Osteocyte (in vitro differentiated cells): ENCODE data around the gene LEMD2. TPM values are rescaled to one million over a fixed set of nuclear protein-coding genes. Genes with fewer than 3 reads are reported as not detected.
"Not testable (repeated sequence)": the region's sequence is repeated elsewhere in the genome, so short reads cannot be mapped to it uniquely, and the experiment has no call there.

ENCODE experiments used
- DNase-seq: peaks from one replicate; pipeline ENCODE4 v3.0.0; 2021; ENCODE audit warnings: mixed read lengths; ENCODE audit not compliant: unreplicated experiment; ENCODE audit errors: extremely low spot score
- H3K27ac Mint-ChIP-seq: one replicate; pipeline ENCODE4 v1.8.0; 2021; ENCODE audit warnings: mild to moderate bottlenecking, mixed read lengths; ENCODE audit not compliant: unreplicated experiment
- H3K27me3 Mint-ChIP-seq: one replicate; pipeline ENCODE4 v1.8.0; 2021; ENCODE audit warnings: mixed read lengths; ENCODE audit not compliant: unreplicated experiment
- H3K36me3 Mint-ChIP-seq: one replicate; pipeline ENCODE4 v1.8.0; 2021; ENCODE audit warnings: mixed read lengths; ENCODE audit not compliant: unreplicated experiment
- H3K4me1 Mint-ChIP-seq: one replicate; pipeline ENCODE4 v1.8.0; 2021; ENCODE audit warnings: mixed read lengths; ENCODE audit not compliant: unreplicated experiment
- H3K4me3 Mint-ChIP-seq: one replicate; pipeline ENCODE4 v1.8.0; 2021; ENCODE audit warnings: mild to moderate bottlenecking, moderate library complexity, mixed read lengths; ENCODE audit not compliant: unreplicated experiment
- H3K9me3 Mint-ChIP-seq: one replicate; pipeline ENCODE4 v1.8.0; 2021; ENCODE audit warnings: mixed read lengths; ENCODE audit not compliant: unreplicated experiment
- total RNA-seq: library from RNA; stranded (reverse); gene quantifications from 2 replicates; pipeline ENCODE4 v1.2.1, GENCODE V29; 2021
- TF ChIP-seq, protein P1 (sequence below): fragments of 200-600 bp; sonication (generic); IDR thresholded peaks from 2 replicates; pipeline ENCODE4 v1.5.0; 2021; ENCODE audit warnings: antibody characterized with exemption, mild to moderate bottlenecking, moderate library complexity

The LEMD2 gene
- total RNA-seq, 1 donor from 2014 or later: 70.4 TPM

DNA sequence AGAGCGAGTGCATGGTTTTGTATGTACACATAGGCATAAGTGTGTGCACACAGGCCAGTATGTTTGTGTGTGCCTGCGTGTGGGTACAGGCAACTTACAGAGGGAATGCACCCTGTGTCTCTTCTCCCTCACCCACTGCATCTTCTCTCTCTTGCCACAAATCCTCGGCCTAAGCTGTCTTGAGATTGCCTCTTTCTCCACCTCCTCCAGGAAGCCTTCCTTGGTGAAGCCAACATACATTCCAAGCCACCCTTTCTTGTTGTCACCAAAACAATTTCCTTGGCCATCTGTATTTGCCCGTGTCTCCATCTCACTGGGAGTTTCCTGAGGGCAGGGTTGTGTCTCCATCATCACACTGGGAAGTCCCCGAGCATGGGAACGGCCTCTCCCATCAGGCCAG lies 44.7 kb upstream of the LEMD2 start:
- H3K4me1 Mint-ChIP-seq: peaks cover 17% of the 10 kb centered on the region
- no peak for DNase-seq
- H3K4me3 Mint-ChIP-seq: no peak overlapping the region
- H3K27me3 Mint-ChIP-seq: peaks cover 8% of the 10 kb centered on the region
- H3K36me3 Mint-ChIP-seq: no peaks in the 10 kb centered on the region
- TF ChIP-seq, protein P1, sequence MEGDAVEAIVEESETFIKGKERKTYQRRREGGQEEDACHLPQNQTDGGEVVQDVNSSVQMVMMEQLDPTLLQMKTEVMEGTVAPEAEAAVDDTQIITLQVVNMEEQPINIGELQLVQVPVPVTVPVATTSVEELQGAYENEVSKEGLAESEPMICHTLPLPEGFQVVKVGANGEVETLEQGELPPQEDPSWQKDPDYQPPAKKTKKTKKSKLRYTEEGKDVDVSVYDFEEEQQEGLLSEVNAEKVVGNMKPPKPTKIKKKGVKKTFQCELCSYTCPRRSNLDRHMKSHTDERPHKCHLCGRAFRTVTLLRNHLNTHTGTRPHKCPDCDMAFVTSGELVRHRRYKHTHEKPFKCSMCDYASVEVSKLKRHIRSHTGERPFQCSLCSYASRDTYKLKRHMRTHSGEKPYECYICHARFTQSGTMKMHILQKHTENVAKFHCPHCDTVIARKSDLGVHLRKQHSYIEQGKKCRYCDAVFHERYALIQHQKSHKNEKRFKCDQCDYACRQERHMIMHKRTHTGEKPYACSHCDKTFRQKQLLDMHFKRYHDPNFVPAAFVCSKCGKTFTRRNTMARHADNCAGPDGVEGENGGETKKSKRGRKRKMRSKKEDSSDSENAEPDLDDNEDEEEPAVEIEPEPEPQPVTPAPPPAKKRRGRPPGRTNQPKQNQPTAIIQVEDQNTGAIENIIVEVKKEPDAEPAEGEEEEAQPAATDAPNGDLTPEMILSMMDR: no peak
- H3K27ac Mint-ChIP-seq: no peak overlapping the region
- peaks cover 6% of the 10 kb centered on the region for H3K9me3 Mint-ChIP-seq

DNA sequence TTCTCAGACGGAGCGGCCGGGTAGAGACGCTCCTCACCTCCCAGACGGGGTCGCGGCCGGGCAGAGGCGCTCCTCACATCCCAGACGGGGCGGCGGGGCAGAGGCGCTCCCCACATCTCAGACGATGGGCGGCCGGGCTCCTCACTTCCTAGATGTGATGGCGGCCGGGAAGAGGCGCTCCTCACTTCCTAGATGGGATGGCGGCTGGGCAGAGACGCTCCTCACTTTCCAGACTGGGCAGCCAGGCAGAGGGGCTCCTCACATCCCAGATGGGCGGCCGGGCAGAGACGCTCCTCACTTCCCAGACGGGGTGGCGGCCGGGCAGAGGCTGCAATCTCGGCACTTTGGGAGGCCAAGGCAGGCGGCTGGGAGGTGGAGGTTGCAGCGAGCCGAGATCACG lies 43.9 kb upstream of the LEMD2 start:
- not testable (repeated sequence) for H3K27ac Mint-ChIP-seq, DNase-seq, H3K36me3 Mint-ChIP-seq, H3K9me3 Mint-ChIP-seq, H3K4me3 Mint-ChIP-seq
- peaks cover 15% of the 10 kb centered on the region for H3K27me3 Mint-ChIP-seq
- peaks cover 16% of the 10 kb centered on the region for H3K4me1 Mint-ChIP-seq

DNA sequence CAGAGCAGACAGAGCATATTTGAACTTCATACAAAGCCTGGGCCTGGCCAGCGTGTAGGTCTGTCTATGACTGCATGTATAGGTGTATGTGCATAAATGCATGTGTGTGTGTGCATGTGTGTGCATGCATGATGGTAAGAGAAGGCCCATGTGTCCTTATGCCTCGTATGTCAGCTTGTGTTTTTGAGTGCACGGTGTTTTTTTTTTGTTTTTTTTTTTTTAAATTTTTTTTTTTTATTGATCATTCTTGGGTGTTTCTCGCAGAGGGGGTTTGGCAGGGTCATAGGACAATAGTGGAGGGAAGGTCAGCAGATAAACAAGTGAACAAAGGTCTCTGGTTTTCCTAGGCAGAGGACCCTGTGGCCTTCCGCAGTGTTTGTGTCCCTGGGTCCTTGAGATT lies 42.8 kb upstream of the LEMD2 start:
- H3K9me3 Mint-ChIP-seq, DNase-seq, H3K27ac Mint-ChIP-seq, H3K4me3 Mint-ChIP-seq, H3K36me3 Mint-ChIP-seq: not testable (repeated sequence)
- peaks cover 15% of the 10 kb centered on the region for H3K4me1 Mint-ChIP-seq
- peaks cover 17% of the 10 kb centered on the region for H3K27me3 Mint-ChIP-seq

DNA sequence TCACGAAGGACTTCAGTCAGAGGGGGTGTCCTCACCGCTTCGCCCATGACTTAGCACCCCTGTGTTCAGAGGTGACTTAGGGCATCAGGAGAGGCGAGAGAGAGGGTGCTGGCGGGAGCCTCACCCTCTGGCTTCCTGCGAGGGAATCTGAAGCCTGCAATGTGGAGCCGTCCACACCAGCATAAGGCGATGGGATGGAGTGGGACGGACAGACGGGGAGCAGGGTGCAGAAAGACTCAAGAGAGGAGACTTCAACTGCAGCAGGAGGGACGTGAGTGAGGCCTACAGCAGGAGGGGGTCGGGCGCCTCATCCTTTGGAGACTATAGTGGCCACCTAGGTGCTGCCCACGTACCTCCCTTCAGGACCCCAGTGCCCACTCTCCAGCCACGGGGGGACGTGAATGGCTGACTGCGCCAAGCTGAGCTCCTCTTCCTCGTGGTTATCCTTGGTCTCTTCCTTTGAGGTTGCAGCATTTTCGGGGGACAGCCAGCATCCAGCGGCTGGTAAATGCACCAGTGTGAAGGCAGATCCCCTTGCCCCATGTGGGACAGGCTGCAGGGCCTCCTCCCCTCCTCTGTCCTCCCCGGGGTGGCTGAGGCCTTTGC lies 41.8 kb upstream of the LEMD2 start:
- H3K9me3 Mint-ChIP-seq: no peaks in the 10 kb centered on the region
- DNase-seq: no peak
- H3K27ac Mint-ChIP-seq: no peak overlapping the region
- H3K36me3 Mint-ChIP-seq: no peaks in the 10 kb centered on the region
- H3K4me1 Mint-ChIP-seq: peaks cover 15% of the 10 kb centered on the region
- peaks cover 17% of the 10 kb centered on the region for H3K27me3 Mint-ChIP-seq
- no peak overlapping the region for H3K4me3 Mint-ChIP-seq
- TF ChIP-seq, protein P1: no peak

DNA sequence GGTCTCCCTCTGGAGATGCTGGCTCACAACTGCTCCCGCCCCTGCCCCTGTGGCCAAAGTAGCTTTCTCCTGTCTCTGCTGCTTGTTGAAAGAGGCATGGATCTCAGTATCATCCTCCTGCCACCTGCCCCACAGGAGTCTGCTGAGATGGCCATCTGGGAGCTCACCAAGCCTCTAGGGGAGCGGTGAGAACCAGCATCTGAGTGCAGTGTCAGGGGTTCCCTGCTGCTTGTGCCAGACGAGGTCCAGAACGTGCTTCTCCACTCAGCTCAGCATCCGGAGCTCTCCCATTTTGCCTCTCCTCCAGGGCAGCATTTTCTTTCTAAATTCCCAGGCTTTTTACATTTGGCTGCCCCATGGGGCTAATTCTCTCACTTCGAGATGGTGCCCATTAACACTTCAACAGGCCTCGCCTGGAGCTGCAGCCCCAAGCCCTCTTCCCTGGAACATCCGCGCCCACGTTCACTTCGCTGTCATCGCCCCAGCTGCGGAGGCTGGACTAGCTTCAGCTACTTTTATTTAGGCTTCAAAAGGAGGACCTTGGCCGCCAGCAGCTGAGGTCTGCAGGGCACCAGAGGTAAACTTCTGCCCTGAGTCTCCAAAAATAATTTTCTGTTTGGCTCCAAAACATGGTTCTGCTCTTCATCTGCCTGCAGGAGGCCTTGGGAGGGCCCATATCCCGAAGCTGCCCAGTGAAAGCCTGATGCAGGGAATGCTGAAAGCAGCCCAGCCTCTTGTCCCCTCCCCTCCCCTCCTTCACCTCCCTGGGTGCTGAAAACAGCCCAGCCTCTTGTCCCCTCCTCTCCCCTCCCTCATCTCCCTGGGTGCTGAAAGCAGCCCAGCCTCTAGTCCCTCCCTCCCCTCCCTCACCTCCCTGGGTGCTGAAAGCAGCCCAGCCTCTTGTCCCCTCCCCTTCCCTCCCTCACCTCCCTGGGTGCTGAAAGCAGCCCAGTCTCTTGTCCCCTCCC lies 40.1 kb upstream of the LEMD2 start:
- no peaks in the 10 kb centered on the region for H3K36me3 Mint-ChIP-seq
- H3K9me3 Mint-ChIP-seq: no peaks in the 10 kb centered on the region
- H3K4me1 Mint-ChIP-seq: peaks cover 22% of the 10 kb centered on the region
- no peak overlapping the region for H3K4me3 Mint-ChIP-seq
- peaks cover 17% of the 10 kb centered on the region for H3K27me3 Mint-ChIP-seq
- no peak overlapping the region for H3K27ac Mint-ChIP-seq
- TF ChIP-seq, protein P1: no peak
- no peak for DNase-seq

DNA sequence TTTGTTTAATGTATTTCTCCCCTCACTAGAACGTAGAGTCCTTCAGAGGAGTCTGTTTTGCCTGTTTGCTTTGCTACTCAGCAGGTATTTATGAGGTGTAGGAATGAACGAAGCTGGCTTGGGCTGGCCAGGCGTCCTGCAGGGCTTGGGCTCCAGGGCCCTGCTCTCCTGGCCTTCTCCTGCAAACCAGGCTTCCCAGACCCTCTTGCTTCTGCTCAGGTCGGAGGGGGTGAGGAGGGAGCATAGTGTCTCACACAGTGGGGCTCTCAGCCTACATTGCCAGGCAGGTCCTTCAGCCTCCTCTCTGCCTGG lies 39.5 kb upstream of the LEMD2 start:
- H3K27ac Mint-ChIP-seq: no peak overlapping the region
- H3K36me3 Mint-ChIP-seq: no peaks in the 10 kb centered on the region
- TF ChIP-seq, protein P1: no peak

More for the DNA sequence above, 39.5 kb upstream of the LEMD2 start:
- Mint-ChIP-seq H3K27me3 (peaks cover 17% of the 10 kb centered on the region), H3K9me3 (no peaks in the 10 kb centered on the region), H3K4me1 (peaks cover 23% of the 10 kb centered on the region), H3K4me3 (no peak overlapping the region)
- no peak for DNase-seq
